HEK293T (cell line): ENCODE results near the gene FAM20B.
"Not testable (repeated sequence)": the region's sequence is repeated elsewhere in the genome, so short reads cannot be mapped to it uniquely, and the experiment has no call there.

Experiments used
- BHLHE40 ChIP-seq: fragments of 450-650 bp; IDR thresholded peaks from 2 replicates; pipeline ENCODE4 v1.6.1; 2016; ENCODE audit warnings: mild to moderate bottlenecking, moderate library complexity, borderline replicate concordance
- CTBP1 ChIP-seq: fragments of 450-650 bp; IDR thresholded peaks from 2 replicates; pipeline ENCODE4 v1.6.1; 2016; ENCODE audit warnings: borderline replicate concordance
- FOXK2 ChIP-seq: fragments of 450-650 bp; IDR thresholded peaks from 2 replicates; pipeline ENCODE4 v1.6.1; 2016; ENCODE audit warnings: mild to moderate bottlenecking
- HDGF ChIP-seq: fragments of 450-650 bp; IDR thresholded peaks from 2 replicates; pipeline ENCODE4 v1.6.1; 2017; ENCODE audit warnings: antibody characterized with exemption, borderline replicate concordance
- L3MBTL2 ChIP-seq: fragments of 450-650 bp; conservative IDR thresholded peaks from 2 replicates; pipeline ENCODE4 v1.6.1; 2016; ENCODE audit warnings: mild to moderate bottlenecking
- LEF1 ChIP-seq: fragments of 450-650 bp; IDR thresholded peaks from 2 replicates; pipeline ENCODE4 v1.6.1; 2017; ENCODE audit warnings: mild to moderate bottlenecking, borderline replicate concordance
- SP1 ChIP-seq: fragments of 450-650 bp; IDR thresholded peaks from 2 replicates; pipeline ENCODE4 v1.6.1; 2017
- TARDBP ChIP-seq: fragments of 450-650 bp; IDR thresholded peaks from 2 replicates; pipeline ENCODE4 v1.6.1; 2016
- ZNF384 ChIP-seq: fragments of 450-650 bp; IDR thresholded peaks from 2 replicates; pipeline ENCODE4 v1.6.1; 2016

- not testable (repeated sequence) for TF ChIP-seq LEF1, HDGF, TARDBP, ZNF384, FOXK2, CTBP1, L3MBTL2, SP1, BHLHE40
Observed at GRCh38 chr1:178988198-178988597, 37.5 kb upstream of the FAM20B start.
